ENCODE results near the gene MTF2.
A peak's percentile ranks its signal among the peaks of the same experiment; 100 is the strongest.
"Not testable (repeated sequence)": the region's sequence is repeated elsewhere in the genome, so short reads cannot be mapped to it uniquely, and the experiment has no call there.

Gene MTF2

DNA sequence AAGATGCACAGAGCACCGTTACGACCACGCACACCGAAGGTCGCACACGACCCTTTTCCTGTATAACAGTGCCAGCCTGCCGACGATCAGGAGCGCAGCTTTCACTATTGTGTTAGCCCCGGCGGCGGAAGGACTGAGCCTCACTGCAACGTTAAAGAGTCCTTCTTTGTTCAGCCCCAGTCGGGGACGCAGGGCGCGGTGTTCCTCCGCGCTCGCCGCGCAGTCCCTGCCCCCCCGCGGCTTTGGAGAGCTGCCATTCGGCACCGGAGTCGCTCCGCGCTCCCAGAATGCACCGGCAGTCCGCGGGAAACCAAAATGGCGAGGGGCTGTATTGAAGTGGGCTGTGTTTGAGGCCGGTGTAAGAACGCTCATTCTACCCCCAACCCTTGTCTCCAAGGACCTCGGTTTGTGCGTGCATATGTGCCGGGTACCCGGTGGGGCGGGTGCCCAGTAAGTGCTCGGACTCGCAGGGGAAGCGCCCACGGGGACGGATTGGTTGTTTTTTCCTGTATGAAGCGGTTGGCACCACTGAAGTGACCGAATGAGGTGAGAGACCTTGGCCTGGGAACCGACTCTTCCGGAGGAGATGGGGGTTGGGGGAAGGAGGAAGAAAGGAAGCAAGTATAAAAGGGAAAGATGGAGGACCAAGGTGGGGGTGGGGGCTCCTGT, at the start of gene MTF2:
Gene MTF2, plus strand, starts transcription at position 298 of the 669 bp plus-strand sequence. Its CDS starts 244 bp downstream, at position 542.
- DNase-seq (ENCODE audit: low read depth in 2 of 2): peak; percentile 95 to 96

DNA sequence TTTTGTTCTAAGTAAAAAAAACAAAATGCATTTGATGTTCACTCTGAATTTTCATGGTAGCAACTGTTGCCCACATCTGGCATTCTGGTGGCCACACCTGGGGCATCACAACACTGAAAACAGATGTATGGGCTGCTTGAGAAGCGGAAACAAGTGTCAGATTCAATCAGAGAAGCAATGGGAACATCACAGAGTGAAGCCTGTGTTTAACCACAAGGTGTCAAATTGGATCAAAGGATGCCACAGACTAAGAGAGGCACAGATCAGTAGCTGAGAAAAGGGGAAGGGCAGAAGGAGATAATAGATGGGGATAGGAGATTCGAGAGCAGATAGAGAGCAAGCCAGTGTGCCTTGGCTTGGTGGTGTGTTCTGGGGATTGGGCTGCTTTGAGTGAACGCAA, 49.8 kb upstream of the MTF2 start:
- DNase-seq (ENCODE audit: low read depth in 2 of 2): no peak

- DNase-seq (ENCODE audit: low read depth in 2 of 2): not testable (repeated sequence)
Measured at GRCh38 chr1:93030191-93030590, 48.9 kb upstream of the MTF2 start.

DNA sequence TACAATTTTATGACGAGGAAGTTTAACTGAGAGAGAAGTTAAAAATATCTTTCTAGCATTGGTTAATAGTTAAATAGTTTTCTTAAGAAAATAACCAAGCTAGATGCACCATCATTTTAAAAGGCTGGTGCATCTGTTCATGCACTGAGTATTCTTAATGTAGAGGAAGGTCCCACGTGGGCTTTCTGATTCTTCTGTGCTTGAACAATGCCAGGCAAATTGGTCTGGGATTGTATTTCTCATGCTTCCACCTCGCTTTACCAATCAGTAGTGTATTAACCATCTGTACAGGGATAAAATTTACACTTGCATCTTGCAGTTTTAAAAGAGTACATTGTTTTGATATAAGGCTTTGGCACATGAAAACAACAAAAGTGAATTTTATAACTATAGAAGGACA, 47.4 kb upstream of the MTF2 start:
- no peak for DNase-seq (ENCODE audit: low read depth in 2 of 2)

GRCh38 chr1:93033029-93033428, 46.1 kb upstream of the MTF2 start:
- DNase-seq (ENCODE audit: low read depth in 2 of 2): no peak

DNA sequence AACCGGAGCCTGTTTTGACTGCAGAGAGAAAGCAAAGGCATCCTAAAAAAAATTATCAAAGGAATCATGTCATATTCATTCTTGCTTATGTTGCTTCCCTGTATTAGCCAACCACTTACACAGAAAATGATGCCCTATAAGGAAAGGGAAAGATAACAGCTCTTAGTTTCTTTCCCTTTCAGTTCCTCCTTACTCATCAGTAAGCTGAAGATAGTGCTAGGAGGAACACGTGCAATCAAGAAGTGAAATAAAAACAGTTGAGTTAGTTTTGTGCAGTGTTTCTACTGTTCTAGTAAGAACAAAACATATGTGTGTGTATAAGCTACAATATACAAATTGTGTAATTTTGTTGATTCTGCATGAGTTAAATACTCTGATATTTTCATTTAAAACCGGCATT, 45.3 kb upstream of the MTF2 start:
- DNase-seq (ENCODE audit: low read depth in 2 of 2): no peak

- no peak for DNase-seq (ENCODE audit: low read depth in 2 of 2)
Measured at GRCh38 chr1:93034397-93034796, 44.7 kb upstream of the MTF2 start.

DNA sequence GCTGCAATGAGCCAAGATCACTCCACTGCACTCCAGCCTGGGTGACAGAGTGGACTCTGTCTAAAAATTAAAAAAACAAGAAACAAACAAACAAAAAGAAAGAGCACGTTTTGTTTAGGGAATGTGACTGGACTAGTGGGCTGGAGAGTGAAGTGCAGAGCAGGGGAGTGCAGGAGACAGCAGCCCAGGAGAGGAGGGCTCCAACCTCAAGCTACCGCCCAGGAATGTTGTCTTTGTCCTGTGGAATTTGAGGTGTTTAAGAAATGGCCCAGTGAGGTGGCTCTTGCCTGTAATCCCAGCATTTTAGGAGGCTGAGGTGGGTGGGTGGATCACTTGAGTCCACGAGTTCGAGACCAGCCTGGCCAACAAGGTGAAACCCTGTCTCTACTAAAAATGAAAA, 42.4 kb upstream of the MTF2 start:
- DNase-seq (ENCODE audit: low read depth in 2 of 2): no peak

DNA sequence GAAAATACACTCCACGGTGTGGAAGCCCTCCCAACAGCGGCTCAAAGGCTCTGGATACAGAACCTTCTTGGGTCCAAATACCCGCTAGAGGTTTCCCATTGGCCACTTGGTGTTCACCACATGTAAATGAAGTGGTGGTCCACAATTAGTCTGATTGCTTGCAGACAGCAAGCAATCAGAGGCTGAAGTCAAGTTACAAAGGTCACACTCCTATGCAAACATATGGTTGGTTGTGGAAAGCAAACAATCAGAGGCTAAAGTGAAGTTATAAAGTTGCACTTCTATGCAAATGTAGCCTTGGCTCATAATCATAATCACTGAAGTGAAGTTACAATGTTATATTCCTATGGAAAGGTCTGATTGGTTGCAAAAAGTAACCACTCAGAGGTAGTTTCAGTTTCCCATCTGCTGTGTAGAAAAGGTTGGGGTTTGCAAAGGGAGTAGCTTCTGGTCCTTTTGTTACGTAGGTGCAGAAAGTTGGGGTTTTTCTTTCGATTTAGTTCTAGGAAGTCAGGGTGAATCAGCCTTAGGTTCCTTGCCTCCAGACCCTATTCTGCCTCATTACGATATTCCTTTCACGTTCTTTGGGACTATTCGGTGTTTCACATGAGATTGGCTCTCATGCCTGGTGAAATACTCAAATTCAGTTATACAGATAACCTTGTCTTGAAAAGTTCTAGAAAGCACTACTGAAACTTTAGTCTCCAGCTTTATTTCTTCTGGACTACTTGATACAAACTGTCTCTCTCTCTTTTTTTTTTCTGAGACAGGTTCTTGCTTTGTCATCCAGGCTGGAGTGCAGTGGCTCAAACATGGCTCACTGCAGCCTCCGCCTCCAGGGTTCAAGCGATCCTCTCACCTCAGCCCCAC, 36.7 kb upstream of the MTF2 start:
- no peak for DNase-seq (ENCODE audit: low read depth in 2 of 2)

DNA sequence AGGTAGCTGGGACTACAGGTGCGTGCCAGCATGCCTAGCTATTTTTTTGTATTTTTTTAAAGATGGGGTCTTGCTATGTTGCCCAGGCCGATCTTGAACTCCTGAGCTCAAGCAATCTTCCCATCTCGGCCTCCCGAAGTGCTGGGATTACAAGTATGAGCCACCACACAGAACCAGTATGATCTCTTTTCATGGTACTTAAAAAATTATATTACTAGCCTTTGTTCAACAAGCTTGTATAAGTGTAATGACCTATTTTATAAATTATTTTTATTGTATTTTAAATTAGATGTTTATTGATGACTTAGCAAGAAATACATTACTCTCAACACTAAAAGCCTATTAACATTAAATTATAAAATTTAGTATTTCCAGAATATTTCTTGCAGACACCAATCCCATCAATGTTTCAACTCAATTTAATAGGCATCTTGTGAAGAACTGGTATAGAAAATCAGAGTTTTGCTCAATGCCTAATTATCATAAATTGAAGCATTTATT, 36.0 kb upstream of the MTF2 start:
- no peak for DNase-seq (ENCODE audit: low read depth in 2 of 2)

GRCh38 chr1:93047618-93048017, 31.5 kb upstream of the MTF2 start:
- DNase-seq (ENCODE audit: low read depth in 2 of 2): no peak

GRCh38 chr1:93051961-93052360, 27.1 kb upstream of the MTF2 start:
- no peak for DNase-seq (ENCODE audit: low read depth in 2 of 2)

GRCh38 chr1:93056214-93056613, 22.9 kb upstream of the MTF2 start:
- no peak for DNase-seq (ENCODE audit: low read depth in 2 of 2)

DNA sequence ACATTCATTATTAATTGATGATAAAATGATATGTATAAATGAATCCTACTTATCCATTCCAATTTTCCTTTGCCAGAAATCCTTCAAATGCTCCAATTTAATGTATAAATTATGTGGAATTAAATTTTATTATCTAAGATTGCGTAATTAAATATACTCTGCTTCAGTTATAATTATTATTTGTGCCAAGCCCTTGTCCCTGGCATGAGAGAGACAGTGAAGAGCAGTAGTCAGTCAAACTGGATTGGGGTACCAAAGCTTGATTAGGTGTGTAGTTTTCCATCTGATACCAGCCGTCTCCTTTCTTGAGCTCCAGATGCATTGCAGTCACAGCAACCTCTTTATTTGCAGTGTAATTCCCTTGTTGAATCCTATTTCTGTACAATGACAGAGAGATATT, 22.4 kb upstream of the MTF2 start:
- DNase-seq (ENCODE audit: low read depth in 2 of 2): no peak

DNA sequence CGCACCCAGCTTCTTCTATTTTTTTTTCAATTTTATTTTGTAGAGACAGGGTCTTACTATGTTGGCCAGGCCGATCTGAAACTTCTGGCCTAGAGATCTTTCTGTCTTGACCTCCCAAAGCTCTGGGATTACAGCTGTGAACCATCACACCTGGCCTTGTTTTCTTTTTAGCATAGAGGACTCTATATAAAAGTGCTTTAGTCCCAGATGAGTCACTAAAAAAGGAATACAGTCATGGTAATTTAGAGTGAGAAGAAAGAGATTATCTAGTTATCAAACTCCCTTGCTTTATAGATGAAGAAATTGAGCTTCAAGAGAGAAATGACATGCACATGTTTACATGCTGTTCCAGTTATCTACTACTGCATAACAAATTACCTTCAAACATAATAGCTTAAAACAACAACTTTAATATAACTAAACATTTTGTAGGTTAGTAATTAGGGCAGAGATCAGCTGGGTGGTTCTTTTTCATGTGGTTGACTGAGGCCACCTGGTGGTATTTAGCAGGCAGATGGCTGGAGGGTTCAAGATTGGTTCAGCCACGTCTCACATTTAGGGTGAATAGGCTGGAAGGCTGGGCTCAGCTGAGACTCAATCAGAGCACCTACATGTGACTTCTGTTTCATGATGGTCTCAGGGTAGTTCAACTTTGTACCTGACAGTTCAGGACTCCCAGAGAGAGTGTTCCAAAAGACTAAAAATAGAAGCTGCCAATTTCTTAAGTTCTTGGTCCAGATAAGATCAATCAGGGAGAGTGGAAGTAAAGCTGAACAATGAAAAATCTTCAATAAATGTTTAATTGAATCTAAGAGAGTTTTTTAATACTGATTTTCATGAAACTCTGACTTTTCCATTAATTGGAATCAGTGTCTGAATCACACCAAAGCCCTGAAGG, 16.9 kb upstream of the MTF2 start:
- peak in 1 of 2 donors; percentile 10 for DNase-seq (ENCODE audit: low read depth in 2 of 2)

GRCh38 chr1:93076268-93076667, 2.8 kb upstream of the MTF2 start:
- DNase-seq (ENCODE audit: low read depth in 2 of 2): no peak

- DNase-seq (ENCODE audit: low read depth in 2 of 2): no peak
Measured at GRCh38 chr1:93078203-93078602, 880 bp upstream of the MTF2 start.

DNA sequence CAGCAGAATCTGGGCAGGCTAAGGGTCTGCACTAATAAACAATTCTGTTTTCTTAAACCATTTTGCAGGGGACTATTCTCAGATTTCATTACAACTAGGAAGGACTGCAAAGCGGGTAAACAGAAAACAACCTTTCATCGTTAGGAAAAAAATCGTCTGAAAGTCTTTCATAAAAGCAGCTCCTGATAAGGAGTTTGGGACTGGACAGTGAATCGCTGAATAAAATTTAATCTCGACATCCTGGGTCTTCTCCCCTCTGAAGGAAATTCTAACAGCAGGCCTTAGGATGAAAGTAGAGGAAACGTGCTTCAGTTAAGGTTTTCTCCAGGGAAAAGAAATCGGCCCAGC, 471 bp upstream of the MTF2 start:
- DNase-seq (ENCODE audit: low read depth in 2 of 2): no peak

- DNase-seq (ENCODE audit: low read depth in 2 of 2): peak; percentile 15 to 19
Measured at GRCh38 chr1:93079685-93080141, 630 bp downstream of the MTF2 start.

DNA sequence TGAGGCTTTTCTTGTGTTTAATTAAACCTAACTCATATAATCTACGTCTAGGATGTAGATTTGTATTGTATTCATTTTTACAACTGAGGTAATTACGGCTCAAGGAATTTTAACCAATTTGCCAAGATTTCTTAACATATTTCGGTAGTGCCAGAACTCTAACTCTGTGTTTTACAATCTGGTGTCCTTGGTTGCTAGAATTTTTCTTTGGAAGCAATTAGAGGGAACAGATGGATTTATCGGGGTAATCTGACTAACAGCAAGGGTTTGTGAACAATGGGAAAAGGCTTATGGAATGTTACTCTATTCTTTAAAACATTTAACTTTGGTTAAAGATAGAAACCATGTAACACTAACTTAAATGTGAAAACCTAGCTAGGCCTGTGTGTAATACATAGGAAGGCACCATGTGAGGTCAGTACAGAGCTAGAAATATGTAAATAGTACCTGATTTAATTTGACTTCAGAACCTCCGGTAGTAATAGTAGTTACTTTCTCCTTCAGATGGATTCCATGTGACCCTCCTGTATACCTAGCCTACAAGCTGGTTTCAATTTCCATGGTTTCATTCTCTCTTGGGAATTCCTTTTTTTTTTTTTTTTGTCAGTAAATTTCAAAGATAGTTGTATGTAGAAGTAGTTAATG, 1.2 kb downstream of the MTF2 start:
- no peak for DNase-seq (ENCODE audit: low read depth in 2 of 2)

GRCh38 chr1:93081716-93082115, 2.6 kb downstream of the MTF2 start:
- no peak for DNase-seq (ENCODE audit: low read depth in 2 of 2)

DNA sequence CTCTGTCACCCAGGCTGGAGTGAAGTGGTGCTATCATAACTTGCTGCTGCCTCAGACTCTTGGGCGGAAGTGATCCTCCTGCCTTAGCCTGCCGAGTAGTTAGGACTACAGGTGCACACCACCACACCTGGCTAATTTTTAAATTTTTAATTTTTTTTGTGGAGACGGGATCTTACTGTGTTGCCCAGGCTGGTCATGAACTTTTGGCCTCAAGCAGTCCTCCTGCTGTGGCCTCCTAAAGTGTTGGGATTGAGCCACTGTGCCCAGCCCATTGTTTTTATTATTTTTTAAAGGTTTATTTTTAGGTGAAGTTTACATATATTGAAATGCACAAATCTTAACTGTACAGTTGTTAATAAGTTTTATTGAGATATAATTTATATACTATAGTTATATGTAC, 3.2 kb downstream of the MTF2 start:
- DNase-seq (ENCODE audit: low read depth in 2 of 2): no peak

All from stimulated activated CD8-positive, alpha-beta memory T cell treated with anti-CD3 and anti-CD28 coated beads, Interleukin-15, amount 100 ng/mL, for 48 hours (primary cell).